Testis (tissue), 3 donors: ENCODE measurements around the gene NAGK. TPM values are rescaled to one million over a fixed set of nuclear protein-coding genes. Genes with fewer than 3 reads are reported as not detected.
"Not testable (repeated sequence)": the region's sequence is repeated elsewhere in the genome, so short reads cannot be mapped to it uniquely, and the experiment has no call there.

ENCODE experiments used
- DNase-seq: peaks from one replicate; pipeline ENCODE4 v3.0.0-alpha.2; 2019
- H3K27ac ChIP-seq, 2 donors: fragments of 200-600 bp; sonication (generic); one replicate each; pipeline ENCODE4 v1.5.1; 2019
- H3K27me3 ChIP-seq: fragments of 200-600 bp; sonication (generic); one replicate; pipeline ENCODE4 v1.5.1; 2019
- H3K36me3 ChIP-seq: fragments of 200-600 bp; sonication (generic); one replicate; pipeline ENCODE4 v1.5.1; 2017; ENCODE audit warnings: low read depth; ENCODE audit errors: missing control alignments
- H3K4me1 ChIP-seq: fragments of 200-600 bp; sonication (generic); one replicate; pipeline ENCODE4 v1.5.1; 2019
- H3K4me3 ChIP-seq, 2 donors: fragments of 200-600 bp; sonication (generic); one replicate each; pipeline ENCODE4 v1.5.1; 2017 to 2019
- H3K9me3 ChIP-seq: fragments of 200-600 bp; sonication (generic); one replicate; pipeline ENCODE4 v1.5.1; 2017
- CTCF ChIP-seq, 3 experiments: fragments of 450-650 bp in 2 of 3; fragments of 200-600 bp in 1 of 3; sonication (generic) in 1 of 3; IDR thresholded peaks; one replicate each; pipeline ENCODE4 v1.5.1; 2016 to 2019; ENCODE audit warnings: antibody characterized with exemption in 3 of 3, mild to moderate bottlenecking in 2 of 3, moderate library complexity in 1 of 3
- POLR2A ChIP-seq: fragments of 450-650 bp; IDR thresholded peaks from one replicate; pipeline ENCODE4 v1.6.1; 2017; ENCODE audit warnings: antibody characterized with exemption, mild to moderate bottlenecking, moderate library complexity
- WGBS, 2 donors: methylation state at CpG; one replicate each; pipeline ENCODE4 v1.1.5; 2018; 5-methylcytosine and 5-hydroxymethylcytosine counted together
- intact Hi-C: fragments of 100-400 bp; cut with DNase I; formaldehyde crosslinking; loops from one replicate; pipeline ENCODE4 v1.15.1; 2023; ENCODE audit warnings: low total_unique reads
- polyA plus RNA-seq: library from polyadenylated mRNA; stranded (reverse); fragments of 350-450 nt; fragmentation: Illumina TruSeq; extraction: RNeasy Lipid Tissue Mini Kit (QIAGEN cat#74804); gene quantifications from one replicate; pipeline ENCODE4 v1.2.3, GENCODE V29; 2014; ENCODE audit warnings: low read depth, low replicate concordance; ENCODE audit not compliant: insufficient read depth
- total RNA-seq, 2 donors: library from RNA; depleted of rRNA; stranded (reverse); fragments of >200 nt; gene quantifications; one replicate each; pipeline ENCODE4 v1.2.3, GENCODE V29; 2016

Gene NAGK
- total and polyA plus RNA-seq, 3 donors from 2014 or later = 77.5 to 153 (median 87.5) TPM

GRCh38 chr2:71092491-71093260 is 24.2 kb downstream of the NAGK start:
- 61 to 74% methylated on average over 11 to 33 of the region's 33 CpGs for WGBS, 2 donors
- DNase-seq, H3K36me3 ChIP-seq, H3K4me3 ChIP-seq, H3K4me1 ChIP-seq, H3K27ac ChIP-seq, intact Hi-C loops, H3K9me3 ChIP-seq, H3K27me3 ChIP-seq: not testable (repeated sequence)

- H3K27ac ChIP-seq = no peak overlapping the region
- H3K4me1 ChIP-seq = no peaks in the 10 kb centered on the region
- no peaks in the 10 kb centered on the region for H3K27me3 ChIP-seq
- DNase-seq = peak; percentile 71
- H3K36me3 ChIP-seq = no peaks in the 10 kb centered on the region
- WGBS, 2 donors = 15 to 32% methylated on average over 3 of the region's 3 CpGs
- peak; percentile 30 to 56 (median 45) for TF ChIP-seq CTCF (IDR thresholded peaks at IDR 0.05)
- no peak for TF ChIP-seq POLR2A
- intact Hi-C loops = no loop called here
- H3K9me3 ChIP-seq = no peaks in the 10 kb centered on the region
- H3K4me3 ChIP-seq = no peak overlapping the region
These were observed 31.9 kb downstream of the NAGK start for GRCh38 chr2:71100195-71100964.

- Histone ChIP-seq H3K9me3 (no peaks in the 10 kb centered on the region), H3K4me1 (no peaks in the 10 kb centered on the region), H3K4me3 (no peak overlapping the region), H3K27ac (no peak overlapping the region), H3K36me3 (no peaks in the 10 kb centered on the region), H3K27me3 (no peaks in the 10 kb centered on the region)
- no peak for TF ChIP-seq POLR2A
- no peak for TF ChIP-seq CTCF (IDR thresholded peaks at IDR 0.05)
- 41 to 45% methylated on average over 2 of the region's 2 CpGs for WGBS, 2 donors
- no peak for DNase-seq
- intact Hi-C loops = no loop called here
These were observed 33.2 kb downstream of the NAGK start for GRCh38 chr2:71101656-71102055.

GRCh38 chr2:71102981-71103681 is 34.7 kb downstream of the NAGK start:
- Histone ChIP-seq H3K27me3 (no peaks in the 10 kb centered on the region), H3K4me1 (no peaks in the 10 kb centered on the region), H3K9me3 (no peaks in the 10 kb centered on the region), H3K36me3 (no peaks in the 10 kb centered on the region), H3K27ac (no peak overlapping the region), H3K4me3 (no peak overlapping the region)
- intact Hi-C loops = no loop called here
- 63 to 90% methylated on average over 6 of the region's 6 CpGs for WGBS, 2 donors
- DNase-seq = no peak
- TF ChIP-seq POLR2A (no peak), CTCF (IDR thresholded peaks at IDR 0.05) (no peak)

GRCh38 chr2:71103809-71104208 is 35.4 kb downstream of the NAGK start:
- no peaks in the 10 kb centered on the region for H3K36me3 ChIP-seq
- H3K27me3 ChIP-seq = no peaks in the 10 kb centered on the region
- no peak for DNase-seq
- H3K4me1 ChIP-seq = no peaks in the 10 kb centered on the region
- WGBS, 2 donors = 88 to 90% methylated on average over 5 of the region's 5 CpGs
- intact Hi-C loops = no loop called here
- TF ChIP-seq POLR2A (no peak), CTCF (IDR thresholded peaks at IDR 0.05) (no peak)
- no peaks in the 10 kb centered on the region for H3K9me3 ChIP-seq
- no peak overlapping the region for H3K4me3 ChIP-seq
- no peak overlapping the region for H3K27ac ChIP-seq

GRCh38 chr2:71106463-71106862 is 38.0 kb downstream of the NAGK start:
- intact Hi-C loops = not testable (repeated sequence)
- WGBS, 2 donors = 86 to 88% methylated on average over 6 of the region's 6 CpGs

More at GRCh38 chr2:71106463-71106862, 38.0 kb downstream of the NAGK start:
- H3K27ac ChIP-seq, DNase-seq, H3K9me3 ChIP-seq, H3K27me3 ChIP-seq, H3K36me3 ChIP-seq, H3K4me1 ChIP-seq, H3K4me3 ChIP-seq: not testable (repeated sequence)
